ENCODE data around the gene KAT6B.

The KAT6B gene

GRCh38 chr10:74862625-74863024 lies 36.2 kb downstream of the KAT6B start:
- WGBS, result 74% methylated on average over 5 of the region's 7 CpGs
- peaks cover 37% of the 10 kb centered on the region for H3K4me1 ChIP-seq (ENCODE audit: insufficient read depth, low read length)

GRCh38 chr10:74863551-74863950 lies 37.2 kb downstream of the KAT6B start:
- Histone ChIP-seq H3K27ac (ENCODE audit: low read depth, low read length) (no peak overlapping the region), H3K27me3 (ENCODE audit: insufficient read depth, low read length) (no peaks in the 10 kb centered on the region), H3K4me3 (ENCODE audit: low read length) (no peak overlapping the region), H3K9ac (ENCODE audit: low read depth, low read length) (no peak overlapping the region), H3K36me3 (ENCODE audit: insufficient read depth, low read length) (no peaks in the 10 kb centered on the region), H3K9me3 (ENCODE audit: insufficient read depth, low read depth, low read length) (no peaks in the 10 kb centered on the region), H3K4me1 (ENCODE audit: insufficient read depth, low read length) (peaks cover 41% of the 10 kb centered on the region)
- no CpG with 5 or more reads among the region's 2 CpGs for whole genome bisulfite sequencing

More at GRCh38 chr10:74862625-74863024, 36.2 kb downstream of the KAT6B start:
- Histone ChIP-seq H3K9me3 (ENCODE audit: insufficient read depth, low read depth, low read length) (no peaks in the 10 kb centered on the region), H3K27me3 (ENCODE audit: insufficient read depth, low read length) (no peaks in the 10 kb centered on the region), H3K4me3 (ENCODE audit: low read length) (no peak overlapping the region), H3K9ac (ENCODE audit: low read depth, low read length) (no peak overlapping the region), H3K36me3 (ENCODE audit: insufficient read depth, low read length) (no peaks in the 10 kb centered on the region), H3K27ac (ENCODE audit: low read depth, low read length) (no peak overlapping the region)

- no peak overlapping the region for H3K27ac ChIP-seq (ENCODE audit: low read depth, low read length)
Observed at GRCh38 chr10:74867351-74867750, 41.0 kb downstream of the KAT6B start.

GRCh38 chr10:74868392-74868977 lies 42.1 kb downstream of the KAT6B start:
- Histone ChIP-seq H3K36me3 (ENCODE audit: insufficient read depth, low read length) (no peaks in the 10 kb centered on the region), H3K27ac (ENCODE audit: low read depth, low read length) (no peak overlapping the region), H3K4me3 (ENCODE audit: low read length) (no peak overlapping the region), H3K9me3 (ENCODE audit: insufficient read depth, low read depth, low read length) (no peaks in the 10 kb centered on the region), H3K4me1 (ENCODE audit: insufficient read depth, low read length) (peaks cover 24% of the 10 kb centered on the region), H3K9ac (ENCODE audit: low read depth, low read length) (no peak overlapping the region), H3K27me3 (ENCODE audit: insufficient read depth, low read length) (no peaks in the 10 kb centered on the region)
- 90% methylated on average over 3 of the region's 3 CpGs for WGBS

More at GRCh38 chr10:74867351-74867750, 41.0 kb downstream of the KAT6B start:
- no peaks in the 10 kb centered on the region for H3K9me3 ChIP-seq (ENCODE audit: insufficient read depth, low read depth, low read length)
- WGBS, result 86% methylated on average over 3 of the region's 3 CpGs
- no peaks in the 10 kb centered on the region for H3K36me3 ChIP-seq (ENCODE audit: insufficient read depth, low read length)
- H3K4me1 ChIP-seq (ENCODE audit: insufficient read depth, low read length), result peaks cover 36% of the 10 kb centered on the region
- no peak overlapping the region; the same call in 1 of the 2 replicates for H3K9ac ChIP-seq (ENCODE audit: low read depth, low read length)
- no peak overlapping the region for H3K4me3 ChIP-seq (ENCODE audit: low read length)
- no peaks in the 10 kb centered on the region for H3K27me3 ChIP-seq (ENCODE audit: insufficient read depth, low read length)

- H3K36me3 ChIP-seq (ENCODE audit: insufficient read depth, low read length), result no peaks in the 10 kb centered on the region
- H3K9ac ChIP-seq (ENCODE audit: low read depth, low read length), result no peak overlapping the region
- no peaks in the 10 kb centered on the region for H3K9me3 ChIP-seq (ENCODE audit: insufficient read depth, low read depth, low read length)
- no peak overlapping the region for H3K27ac ChIP-seq (ENCODE audit: low read depth, low read length)
- H3K4me3 ChIP-seq (ENCODE audit: low read length), result no peak overlapping the region
- WGBS, result 84% methylated on average over 2 of the region's 2 CpGs
- H3K27me3 ChIP-seq (ENCODE audit: insufficient read depth, low read length), result no peaks in the 10 kb centered on the region
- H3K4me1 ChIP-seq (ENCODE audit: insufficient read depth, low read length), result peaks cover 18% of the 10 kb centered on the region
Observed at GRCh38 chr10:74869635-74870034, 43.2 kb downstream of the KAT6B start.

GRCh38 chr10:74870191-74870590 lies 43.8 kb downstream of the KAT6B start:
- H3K27me3 ChIP-seq (ENCODE audit: insufficient read depth, low read length), result no peaks in the 10 kb centered on the region
- H3K9ac ChIP-seq (ENCODE audit: low read depth, low read length), result no peak overlapping the region
- no peaks in the 10 kb centered on the region for H3K36me3 ChIP-seq (ENCODE audit: insufficient read depth, low read length)
- H3K4me3 ChIP-seq (ENCODE audit: low read length), result no peak overlapping the region
- peaks cover 18% of the 10 kb centered on the region for H3K4me1 ChIP-seq (ENCODE audit: insufficient read depth, low read length)
- no peak overlapping the region for H3K27ac ChIP-seq (ENCODE audit: low read depth, low read length)
- H3K9me3 ChIP-seq (ENCODE audit: insufficient read depth, low read depth, low read length), result no peaks in the 10 kb centered on the region
- WGBS, result 96% methylated on average over 1 of the region's 1 CpG

GRCh38 chr10:74871595-74872382 lies 45.4 kb downstream of the KAT6B start:
- Histone ChIP-seq H3K27me3 (ENCODE audit: insufficient read depth, low read length) (no peaks in the 10 kb centered on the region), H3K4me3 (ENCODE audit: low read length) (no peak overlapping the region), H3K27ac (ENCODE audit: low read depth, low read length) (no peak overlapping the region), H3K4me1 (ENCODE audit: insufficient read depth, low read length) (peaks cover 23% of the 10 kb centered on the region), H3K9ac (ENCODE audit: low read depth, low read length) (no peak overlapping the region), H3K9me3 (ENCODE audit: insufficient read depth, low read depth, low read length) (no peaks in the 10 kb centered on the region), H3K36me3 (ENCODE audit: insufficient read depth, low read length) (no peaks in the 10 kb centered on the region)
- 94% methylated on average over 5 of the region's 5 CpGs for WGBS

GRCh38 chr10:74873803-74874454 lies 47.5 kb downstream of the KAT6B start:
- Histone ChIP-seq H3K27me3 (ENCODE audit: insufficient read depth, low read length) (no peaks in the 10 kb centered on the region), H3K4me3 (ENCODE audit: low read length) (no peak overlapping the region), H3K9me3 (ENCODE audit: insufficient read depth, low read depth, low read length) (no peaks in the 10 kb centered on the region), H3K27ac (ENCODE audit: low read depth, low read length) (no peak overlapping the region), H3K4me1 (ENCODE audit: insufficient read depth, low read length) (peaks cover 11% of the 10 kb centered on the region), H3K9ac (ENCODE audit: low read depth, low read length) (no peak overlapping the region), H3K36me3 (ENCODE audit: insufficient read depth, low read length) (no peaks in the 10 kb centered on the region)
- WGBS, result 90% methylated on average over 5 of the region's 5 CpGs

GRCh38 chr10:74874649-74875048 lies 48.2 kb downstream of the KAT6B start:
- no peak overlapping the region for H3K9ac ChIP-seq (ENCODE audit: low read depth, low read length)
- 89% methylated on average over 1 of the region's 1 CpG for WGBS
- no peak overlapping the region for H3K27ac ChIP-seq (ENCODE audit: low read depth, low read length)
- H3K27me3 ChIP-seq (ENCODE audit: insufficient read depth, low read length), result no peaks in the 10 kb centered on the region
- peaks cover 11% of the 10 kb centered on the region for H3K4me1 ChIP-seq (ENCODE audit: insufficient read depth, low read length)
- no peaks in the 10 kb centered on the region for H3K9me3 ChIP-seq (ENCODE audit: insufficient read depth, low read depth, low read length)
- no peaks in the 10 kb centered on the region for H3K36me3 ChIP-seq (ENCODE audit: insufficient read depth, low read length)
- H3K4me3 ChIP-seq (ENCODE audit: low read length), result no peak overlapping the region

- Histone ChIP-seq H3K27ac (ENCODE audit: low read depth, low read length) (no peak overlapping the region), H3K36me3 (ENCODE audit: insufficient read depth, low read length) (no peaks in the 10 kb centered on the region), H3K4me1 (ENCODE audit: insufficient read depth, low read length) (peaks cover 11% of the 10 kb centered on the region), H3K4me3 (ENCODE audit: low read length) (no peak overlapping the region), H3K9me3 (ENCODE audit: insufficient read depth, low read depth, low read length) (no peaks in the 10 kb centered on the region), H3K27me3 (ENCODE audit: insufficient read depth, low read length) (no peaks in the 10 kb centered on the region), H3K9ac (ENCODE audit: low read depth, low read length) (no peak overlapping the region)
Observed at GRCh38 chr10:74875068-74875467, 48.7 kb downstream of the KAT6B start.

GRCh38 chr10:74875966-74876365 lies 49.6 kb downstream of the KAT6B start:
- WGBS, result no CpG with 5 or more reads among the region's 1 CpG
- Histone ChIP-seq H3K4me3 (ENCODE audit: low read length) (no peak overlapping the region), H3K9ac (ENCODE audit: low read depth, low read length) (no peak overlapping the region), H3K27ac (ENCODE audit: low read depth, low read length) (no peak overlapping the region), H3K36me3 (ENCODE audit: insufficient read depth, low read length) (no peaks in the 10 kb centered on the region), H3K27me3 (ENCODE audit: insufficient read depth, low read length) (no peaks in the 10 kb centered on the region), H3K9me3 (ENCODE audit: insufficient read depth, low read depth, low read length) (no peaks in the 10 kb centered on the region), H3K4me1 (ENCODE audit: insufficient read depth, low read length) (peaks cover 11% of the 10 kb centered on the region)
